Cardiac muscle cell (in vitro differentiated cells and primary cell): Measurements from ENCODE around the gene BTN1A1. TPM values are rescaled to one million over a fixed set of nuclear protein-coding genes. Genes with fewer than 3 reads are reported as not detected.
A peak's percentile ranks its signal among the peaks of the same experiment; 100 is the strongest.
"Not testable (repeated sequence)": the region's sequence is repeated elsewhere in the genome, so short reads cannot be mapped to it uniquely, and the experiment has no call there.

Experiments used
- DNase-seq, 2 donors: peaks; one replicate each; pipeline versions ENCODE4 v3.0.0 to v3.0.0-alpha.2; 2010 to 2017; ENCODE audit warnings: low read depth in 1 of 2, low spot score in 1 of 2
- H3K27ac ChIP-seq: fragments of 200-600 bp; sonication (generic); 2 replicates; pipeline ENCODE4 v1.5.1; 2016
- H3K27me3 ChIP-seq: fragments of 200-600 bp; sonication (generic); 2 replicates; pipeline ENCODE4 v1.6.0; 2016; ENCODE audit warnings: control low read depth
- H3K36me3 ChIP-seq: fragments of 200-600 bp; sonication (generic); 2 replicates; pipeline ENCODE4 v1.5.1; 2016; ENCODE audit warnings: control low read depth
- H3K4me1 ChIP-seq: fragments of 200-600 bp; sonication (generic); 2 replicates; pipeline ENCODE4 v1.8.1; 2017; ENCODE audit warnings: low read depth, mild to moderate bottlenecking, mixed run types
- H3K4me3 ChIP-seq: fragments of 200-600 bp; sonication (generic); 2 replicates; pipeline ENCODE4 v1.5.1; 2016; ENCODE audit warnings: mild to moderate bottlenecking
- H3K9me3 ChIP-seq: fragments of 200-600 bp; sonication (generic); 2 replicates; pipeline ENCODE4 v1.5.1; 2017; ENCODE audit warnings: low read depth, mild to moderate bottlenecking, control low read depth
- CTCF ChIP-seq: IDR thresholded peaks from 2 replicates; pipeline ENCODE4 v1.5.1; 2012; ENCODE audit warnings: low read depth, mild to moderate bottlenecking, low read length
- polyA plus RNA-seq: library from polyadenylated mRNA; unstranded; fragments of >200 nt; fragmentation: Nextera tagmentation; extraction: Ambion mirVana; gene quantifications from 2 replicates; pipeline ENCODE4 v1.2.1, GENCODE V29; 2016
- total RNA-seq: library from RNA; depleted of rRNA; stranded (reverse); fragments of >200 nt; gene quantifications from 2 replicates; pipeline ENCODE4 v1.2.3, GENCODE V29; 2016

The BTN1A1 gene
- total and polyA plus RNA-seq, 2 experiments from 2014 or later, result 0.35 TPM; not detected in 1

- peaks cover 5% of the 10 kb centered on the region for H3K4me1 ChIP-seq
- peaks cover 5% of the 10 kb centered on the region for H3K36me3 ChIP-seq
- peak within 1 kb of the TSS; percentile 76 for H3K4me3 ChIP-seq
- TF ChIP-seq CTCF, result no peak
- H3K27me3 ChIP-seq, result no peaks in the 10 kb centered on the region
- H3K27ac ChIP-seq, result peak within 1 kb of the TSS; percentile 93
- no peaks in the 10 kb centered on the region for H3K9me3 ChIP-seq
- peak; percentile 93 to 94 for DNase-seq
Measured at GRCh38 chr6:26457806-26458688, 42.1 kb upstream of the BTN1A1 start, which contains the start of gene BTN2A1. Gene BTN2A1 (plus strand): TSS chr6:26457955. CDS start chr6:26458637, 682 bp downstream.

GRCh38 chr6:26459023-26459810 is 40.9 kb upstream of the BTN1A1 start:
- Histone ChIP-seq H3K27ac (no peak overlapping the region), H3K27me3 (no peaks in the 10 kb centered on the region), H3K36me3 (peaks cover 8% of the 10 kb centered on the region), H3K9me3 (no peaks in the 10 kb centered on the region), H3K4me3 (no peak overlapping the region), H3K4me1 (peaks cover 5% of the 10 kb centered on the region)
- DNase-seq, result no peak
- no peak for TF ChIP-seq CTCF

- not testable (repeated sequence) for H3K9me3 ChIP-seq, H3K4me3 ChIP-seq, DNase-seq, H3K4me1 ChIP-seq, H3K27me3 ChIP-seq, H3K27ac ChIP-seq
- peaks cover 25% of the 10 kb centered on the region for H3K36me3 ChIP-seq
Measured at GRCh38 chr6:26461353-26461752, 38.8 kb upstream of the BTN1A1 start.

GRCh38 chr6:26464014-26464413 is 36.1 kb upstream of the BTN1A1 start:
- peaks cover 38% of the 10 kb centered on the region for H3K36me3 ChIP-seq
- no peaks in the 10 kb centered on the region for H3K4me1 ChIP-seq
- H3K4me3 ChIP-seq, result no peak overlapping the region
- no peak for TF ChIP-seq CTCF
- DNase-seq, result no peak
- H3K9me3 ChIP-seq, result no peaks in the 10 kb centered on the region
- no peaks in the 10 kb centered on the region for H3K27me3 ChIP-seq
- no peak overlapping the region for H3K27ac ChIP-seq

GRCh38 chr6:26464416-26465131 is 35.5 kb upstream of the BTN1A1 start:
- Histone ChIP-seq H3K4me3 (no peak overlapping the region), H3K27me3 (no peaks in the 10 kb centered on the region), H3K9me3 (no peaks in the 10 kb centered on the region), H3K36me3 (peaks cover 42% of the 10 kb centered on the region), H3K4me1 (no peaks in the 10 kb centered on the region), H3K27ac (no peak overlapping the region)
- TF ChIP-seq CTCF, result no peak
- no peak for DNase-seq
